HepG2 (cell line): ENCODE results near the gene SFXN5. TPM values are rescaled to one million over a fixed set of nuclear protein-coding genes. Genes with fewer than 3 reads are reported as not detected.

Source experiments
- ARID4A ChIP-seq: sonication (generic); formaldehyde crosslinking; IDR thresholded peaks from 2 replicates; pipeline ENCODE4 v1.5.0; 2020; ENCODE audit warnings: mild to moderate bottlenecking, missing genetic modification reagents, borderline replicate concordance
- ATF5 ChIP-seq: sonication (generic); formaldehyde crosslinking; IDR thresholded peaks from 2 replicates; pipeline ENCODE4 v1.4.0; 2020; ENCODE audit warnings: mild to moderate bottlenecking, low read depth, missing genetic modification reagents
- ATF7-NPFF ChIP-seq: sonication (generic); formaldehyde crosslinking; IDR thresholded peaks from 2 replicates; pipeline ENCODE4 v1.8.1; 2023; ENCODE audit warnings: mild to moderate bottlenecking, low read depth, missing genetic modification reagents, moderate library complexity
- CBX1 ChIP-seq: IDR thresholded peaks from one replicate; pipeline ENCODE4 v1.6.1; 2016; ENCODE audit warnings: antibody characterized with exemption, low read depth
- DBP ChIP-seq: sonication (generic); formaldehyde crosslinking; IDR thresholded peaks from 2 replicates; pipeline ENCODE4 v1.4.0; 2020; ENCODE audit warnings: missing genetic modification reagents; ENCODE audit errors: not compliant biosample characterization
- EP300 ChIP-seq, 3 experiments: sonication (generic) in 1 of 3; formaldehyde crosslinking in 1 of 3; IDR thresholded peaks; 2 replicates each; pipeline versions ENCODE4 v1.5.1 to v1.6.1; 2011 to 2020; ENCODE audit warnings: low read depth in 2 of 3, low read length in 2 of 3, borderline replicate concordance in 1 of 3, improper control_type of control experiment in 1 of 3, mild to moderate bottlenecking in 1 of 3, missing genetic modification reagents in 1 of 3, moderate library complexity in 1 of 3
- GABPB1 ChIP-seq: IDR thresholded peaks from 2 replicates; pipeline ENCODE4 v1.6.1; 2016; ENCODE audit warnings: mild to moderate bottlenecking, missing genetic modification reagents, moderate library complexity, missing compliant biosample characterization
- IKZF4 ChIP-seq: sonication (generic); formaldehyde crosslinking; IDR thresholded peaks from 2 replicates; pipeline ENCODE4 v1.5.1; 2020; ENCODE audit warnings: borderline replicate concordance, mild to moderate bottlenecking, low read depth, missing genetic modification reagents; ENCODE audit errors: not compliant biosample characterization
- MYC ChIP-seq: sonication (generic); formaldehyde crosslinking; IDR thresholded peaks from 2 replicates; pipeline ENCODE4 v1.9.0; 2021; ENCODE audit warnings: missing genetic modification reagents, borderline replicate concordance
- NBN ChIP-seq: fragments of 450-650 bp; conservative IDR thresholded peaks from 2 replicates; pipeline ENCODE4 v1.6.1; 2017
- PAF1 ChIP-seq: IDR thresholded peaks from 2 replicates; pipeline ENCODE4 v1.6.1; 2016; ENCODE audit warnings: missing genetic modification reagents, missing compliant biosample characterization
- PRMT3 ChIP-seq: sonication (generic); formaldehyde crosslinking; IDR thresholded peaks from 2 replicates; pipeline ENCODE4 v1.8.1; 2022; ENCODE audit warnings: low read depth, mild to moderate bottlenecking, moderate library complexity, missing genetic modification reagents, borderline replicate concordance
- RBFOX2 ChIP-seq: fragments of 200-400 bp; formaldehyde crosslinking; IDR thresholded peaks from 2 replicates; pipeline ENCODE4 v1.6.1; 2017; ENCODE audit warnings: low read depth, mild to moderate bottlenecking, low read length
- SETDB1 ChIP-seq: sonication (generic); formaldehyde crosslinking; IDR thresholded peaks from 2 replicates; pipeline ENCODE4 v1.5.1; 2020; ENCODE audit warnings: missing genetic modification reagents, mild to moderate bottlenecking, borderline replicate concordance
- TEAD3 ChIP-seq: optimal IDR thresholded peaks from 2 replicates; pipeline ENCODE3; 2016; ENCODE audit warnings: borderline replicate concordance
- THRA ChIP-seq: sonication (generic); formaldehyde crosslinking; IDR thresholded peaks from 2 replicates; pipeline ENCODE4 v1.4.0; 2020; ENCODE audit warnings: missing genetic modification reagents, borderline replicate concordance
- ZBTB21 ChIP-seq: sonication (generic); formaldehyde crosslinking; IDR thresholded peaks from 2 replicates; pipeline ENCODE4 v1.4.0; 2020; ENCODE audit warnings: missing genetic modification reagents
- ZBTB38 ChIP-seq: sonication (generic); formaldehyde crosslinking; IDR thresholded peaks from 2 replicates; pipeline ENCODE4 v1.5.1; 2020; ENCODE audit warnings: mild to moderate bottlenecking, missing genetic modification reagents
- ZNF331 ChIP-seq: sonication (generic); formaldehyde crosslinking; IDR thresholded peaks from 2 replicates; pipeline ENCODE4 v1.4.0; 2020; ENCODE audit warnings: missing genetic modification reagents
- ZNF652 ChIP-seq: IDR thresholded peaks from 2 replicates; pipeline ENCODE4 v1.6.1; 2016; ENCODE audit warnings: low read depth, borderline replicate concordance
- ZNF7 ChIP-seq: IDR thresholded peaks from 2 replicates; pipeline ENCODE4 v1.6.1; 2016; ENCODE audit warnings: missing biosample characterization, missing genetic modification reagents
- polyA plus RNA-seq, 8 experiments: library from polyadenylated mRNA; depleted of rRNA in 3 of 8; stranded (reverse) in 7 of 8; unstranded in 1 of 8; fragments of >200 nt; fragmentation: Illumina TruSeq in 4 of 8; extraction: Trizol in 4 of 8; gene quantifications; 2 replicates each; pipeline versions ENCODE4 v1.2.1 to v1.2.3, GENCODE V29; 2011 to 2016; ENCODE audit warnings: low read depth in 4 of 8, missing spikeins in 1 of 8, mixed read lengths in 1 of 8; ENCODE audit not compliant: insufficient read depth in 1 of 8
- total RNA-seq, 5 experiments: library from RNA; depleted of rRNA; stranded (reverse); fragments of >200 nt; fragmentation: Illumina TruSeq; extraction: Trizol; gene quantifications; 2 replicates each; pipeline ENCODE4 v1.2.3, GENCODE V29; 2016; ENCODE audit warnings: low read depth in 1 of 5

The SFXN5 gene
- total and polyA plus RNA-seq, 2 of the 13 experiments (the other 11 are each of a cell fraction or from before 2014, with no cell fraction given): 34.9 to 37.4 TPM

GRCh38 chr2:72892506-72893173, 178.9 kb downstream of the SFXN5 start (continued):
- TF ChIP-seq THRA (CRISPR knock-in tag): no peak
- no peak for TF ChIP-seq MYC (CRISPR knock-in tag)
- TF ChIP-seq SETDB1 (CRISPR knock-in tag): no peak
- no peak for TF ChIP-seq ARID4A (CRISPR knock-in tag)
- TF ChIP-seq IKZF4 (CRISPR knock-in tag): no peak
- no peak for TF ChIP-seq EP300 (IDR thresholded peaks at IDR 0.05; ENCODE audit: low read depth in 2 of 2, low read length in 2 of 2)
- TF ChIP-seq EP300 (CRISPR knock-in tag; IDR thresholded peaks at IDR 0.05; ENCODE audit: borderline replicate concordance): no peak
- TF ChIP-seq PRMT3: no peak
- TF ChIP-seq ATF5 (CRISPR knock-in tag): no peak
- TF ChIP-seq ZNF652 (CRISPR knock-in tag): no peak
- TF ChIP-seq RBFOX2: no peak
- no peak for TF ChIP-seq CBX1
- no peak for TF ChIP-seq ZNF7 (CRISPR knock-in tag)
- no peak for TF ChIP-seq DBP (CRISPR knock-in tag)
- 0 out of 2 replicates have a peak, but pooled peaks have one; percentile 15 for TF ChIP-seq ZNF331
- TF ChIP-seq GABPB1: peak; percentile 35; the same call in 1 of the 2 replicates
- TF ChIP-seq TEAD3 (CRISPR knock-in tag): peak; percentile 44
- no peak for TF ChIP-seq NBN
- TF ChIP-seq ZBTB21 (CRISPR knock-in tag): no peak
- TF ChIP-seq ATF7-NPFF (CRISPR knock-in tag): 0 out of 2 replicates have a peak, but pooled peaks have one; percentile 37
- 0 out of 2 replicates have a peak, but pooled peaks have one; percentile 45 for TF ChIP-seq ZBTB38 (CRISPR knock-in tag)
- TF ChIP-seq PAF1 (CRISPR knock-in tag): peak; percentile 33; the same call in 1 of the 2 replicates
